HepG2 (cell line): ENCODE results near the gene ELFN1. TPM values are rescaled to one million over a fixed set of nuclear protein-coding genes. Genes with fewer than 3 reads are reported as not detected.

Experiments
- ATAC-seq: fragments of 200-7000 bp; cut with Tn5 transposase; 3 replicates; pipeline ENCODE4 v1.9.1; 2020; ENCODE audit warnings: mild to moderate bottlenecking, moderate library complexity
- BruUV-seq: library from RNA; stranded (reverse); fragments of 400-500 nt; replicated peaks from 2 replicates; lab custom pipeline; 2021; lab: Mats Ljungman, UMichigan
- CTCF ChIA-PET: fragments of 300-600 bp; formaldehyde crosslinking; extraction: SDS; loops from one replicate; lab custom pipeline; 2021; ENCODE audit warnings: low total read pairs, inconsistent platforms, low intra/inter-chr PET ratio; lab: Yijun Ruan, JAX
- POLR2A ChIA-PET: fragments of 350-600 bp; sonication (Branson Sonifier 250); formaldehyde crosslinking; loops from one replicate; lab custom pipeline; 2020; ENCODE audit warnings: antibody characterized with exemption, inconsistent platforms; lab: Yijun Ruan, JAX
- DNase-seq: peaks from one replicate; pipeline ENCODE4 v3.0.0-alpha.2; 2015; ENCODE audit warnings: low spot score
- FAIRE-seq: peaks from 3 replicates; lab custom pipeline; 2011; peaks lifted over from hg19 to GRCh38; lab: Jason Lieb, UNC
- H2AFZ ChIP-seq: one replicate; pipeline ENCODE4 v1.6.1; 2011; ENCODE audit warnings: low read length, inconsistent platforms
- H3K27ac ChIP-seq: fragments of 300-600 bp; 3 replicates; pipeline ENCODE4 v1.8.0; 2011; ENCODE audit warnings: mixed run types, mild to moderate bottlenecking, mixed read lengths, low read length, inconsistent platforms; ENCODE audit not compliant: insufficient read depth; ENCODE audit errors: extremely low read length
- H3K27me3 ChIP-seq, 2 experiments: fragments of 200-600 bp in 1 of 2; 2 replicates in 1 of 2; 3 replicates in 1 of 2; pipeline versions ENCODE4 v1.6.0 to v1.8.0; 2011; ENCODE audit warnings: low read length in 2 of 2, mild to moderate bottlenecking in 2 of 2, moderate library complexity in 2 of 2, inconsistent platforms in 1 of 2; ENCODE audit not compliant: insufficient read depth in 2 of 2, control insufficient read depth in 1 of 2
- H3K36me3 ChIP-seq, 2 experiments: fragments of 200-600 bp in 1 of 2; replicated peaks in 1 of 2; 2 replicates in 1 of 2; 3 replicates in 1 of 2; pipeline versions ENCODE4 v1.5.1 to v1.8.0; 2011; ENCODE audit warnings: low read length in 2 of 2, inconsistent platforms in 1 of 2; ENCODE audit not compliant: insufficient read depth in 2 of 2, control insufficient read depth in 1 of 2
- H3K4me1 ChIP-seq: 2 replicates; pipeline ENCODE4 v1.5.1; 2012; ENCODE audit warnings: low read length, inconsistent platforms; ENCODE audit not compliant: insufficient read depth
- H3K4me2 ChIP-seq: 2 replicates; pipeline ENCODE4 v1.6.0; 2011; ENCODE audit warnings: low read depth, low read length, inconsistent platforms
- H3K4me3 ChIP-seq, 3 experiments: fragments of 200-600 bp in 1 of 3; sonication (generic), shearing (Covaris generic) in 1 of 3; replicated peaks in 1 of 3; 2 replicates each; pipeline ENCODE4 v1.5.1; 2011 to 2016; ENCODE audit warnings: low read length in 3 of 3, inconsistent platforms in 2 of 3, low read depth in 2 of 3, mild to moderate bottlenecking in 2 of 3, control low read depth in 1 of 3, mixed read lengths in 1 of 3; ENCODE audit not compliant: insufficient read depth in 1 of 3
- H3K79me2 ChIP-seq: one replicate; pipeline ENCODE4 v1.6.1; 2011; ENCODE audit warnings: low read length, inconsistent platforms; ENCODE audit not compliant: insufficient read depth
- H3K9ac ChIP-seq: 2 replicates; pipeline ENCODE4 v1.6.0; 2011; ENCODE audit warnings: mild to moderate bottlenecking, low read depth, low read length, inconsistent platforms; ENCODE audit not compliant: insufficient read depth
- H3K9me3 ChIP-seq: 2 replicates; pipeline ENCODE4 v1.5.1; 2012; ENCODE audit warnings: mild to moderate bottlenecking, low read length
- H4K20me1 ChIP-seq: 2 replicates; pipeline ENCODE4 v1.6.0; 2011; ENCODE audit warnings: inconsistent platforms, mild to moderate bottlenecking, low read length, moderate library complexity; ENCODE audit not compliant: insufficient read depth
- CBX1 ChIP-seq: IDR thresholded peaks from one replicate; pipeline ENCODE4 v1.6.1; 2016; ENCODE audit warnings: antibody characterized with exemption, low read depth
- CEBPG ChIP-seq: IDR thresholded peaks from 2 replicates; pipeline ENCODE4 v1.6.1; 2016
- DMTF1 ChIP-seq: sonication (generic); formaldehyde crosslinking; IDR thresholded peaks from 2 replicates; pipeline ENCODE4 v1.4.0; 2020; ENCODE audit warnings: mild to moderate bottlenecking, missing genetic modification reagents
- PCBP1 ChIP-seq: fragments of 200-400 bp; formaldehyde crosslinking; IDR thresholded peaks from 2 replicates; pipeline ENCODE4 v1.6.1; 2017; ENCODE audit warnings: mild to moderate bottlenecking, low read depth, low read length, borderline replicate concordance
- PLRG1 ChIP-seq: fragments of 450-650 bp; conservative IDR thresholded peaks from 2 replicates; pipeline ENCODE4 v1.6.1; 2016
- STAT5B ChIP-seq: sonication (generic); formaldehyde crosslinking; IDR thresholded peaks from 2 replicates; pipeline ENCODE4 v1.4.0; 2020; ENCODE audit warnings: missing genetic modification reagents
- ZNF501 ChIP-seq: sonication (generic); formaldehyde crosslinking; IDR thresholded peaks from 2 replicates; pipeline ENCODE4 v1.5.1; 2020; ENCODE audit warnings: mild to moderate bottlenecking, moderate library complexity, missing genetic modification reagents
- ZNF768 ChIP-seq: sonication (generic); formaldehyde crosslinking; IDR thresholded peaks from 2 replicates; pipeline ENCODE4 v1.4.0; 2020; ENCODE audit warnings: missing genetic modification reagents
- ZNF776 ChIP-seq: sonication (generic); formaldehyde crosslinking; IDR thresholded peaks from 2 replicates; pipeline ENCODE4 v1.4.0; 2020; ENCODE audit warnings: mild to moderate bottlenecking, missing genetic modification reagents
- WGBS: methylation state at CpG from one replicate; pipeline ENCODE4 v1.1.6; 2017; ENCODE audit warnings: low lambda C conversion rate; 5-methylcytosine and 5-hydroxymethylcytosine counted together
- in situ Hi-C: cut with HindIII; loops from 2 replicates; pipeline ENCODE4 v1.10.0; 2017; ENCODE audit warnings: low pct_unique_long_range_greater_than_20kb; ENCODE audit not compliant: extremely low pct_ligation_motif_present
- intact Hi-C: fragments of 100-400 bp; cut with micrococcal nuclease; formaldehyde crosslinking; loops from one replicate; pipeline ENCODE4 v1.10.0; 2022; ENCODE audit not compliant: unreplicated experiment
- polyA plus RNA-seq, 8 experiments: library from polyadenylated mRNA; depleted of rRNA in 3 of 8; stranded (reverse) in 7 of 8; unstranded in 1 of 8; fragments of >200 nt; fragmentation: Illumina TruSeq in 4 of 8; extraction: Trizol in 4 of 8; gene quantifications; 2 replicates each; pipeline versions ENCODE4 v1.2.1 to v1.2.3, GENCODE V29; 2011 to 2016; ENCODE audit warnings: low read depth in 4 of 8, missing spikeins in 1 of 8, mixed read lengths in 1 of 8; ENCODE audit not compliant: insufficient read depth in 1 of 8
- total RNA-seq, 5 experiments: library from RNA; depleted of rRNA; stranded (reverse); fragments of >200 nt; fragmentation: Illumina TruSeq; extraction: Trizol; gene quantifications; 2 replicates each; pipeline ENCODE4 v1.2.3, GENCODE V29; 2016; ENCODE audit warnings: low read depth in 1 of 5
- TF ChIP-seq, protein P1 (sequence below): IDR thresholded peaks from 2 replicates; pipeline ENCODE4 v1.6.1; 2016; ENCODE audit warnings: low read depth, borderline replicate concordance
- TF ChIP-seq, protein P2 (sequence below): sonication (generic); formaldehyde crosslinking; conservative IDR thresholded peaks from 2 replicates; pipeline ENCODE4 v1.8.0; 2022; ENCODE audit warnings: mild to moderate bottlenecking, moderate library complexity, missing genetic modification reagents

The ELFN1 gene
- total and polyA plus RNA-seq, 2 of the 13 experiments (the other 11 are each of a cell fraction or from before 2014, with no cell fraction given) = 0.13 to 0.18 TPM

DNA sequence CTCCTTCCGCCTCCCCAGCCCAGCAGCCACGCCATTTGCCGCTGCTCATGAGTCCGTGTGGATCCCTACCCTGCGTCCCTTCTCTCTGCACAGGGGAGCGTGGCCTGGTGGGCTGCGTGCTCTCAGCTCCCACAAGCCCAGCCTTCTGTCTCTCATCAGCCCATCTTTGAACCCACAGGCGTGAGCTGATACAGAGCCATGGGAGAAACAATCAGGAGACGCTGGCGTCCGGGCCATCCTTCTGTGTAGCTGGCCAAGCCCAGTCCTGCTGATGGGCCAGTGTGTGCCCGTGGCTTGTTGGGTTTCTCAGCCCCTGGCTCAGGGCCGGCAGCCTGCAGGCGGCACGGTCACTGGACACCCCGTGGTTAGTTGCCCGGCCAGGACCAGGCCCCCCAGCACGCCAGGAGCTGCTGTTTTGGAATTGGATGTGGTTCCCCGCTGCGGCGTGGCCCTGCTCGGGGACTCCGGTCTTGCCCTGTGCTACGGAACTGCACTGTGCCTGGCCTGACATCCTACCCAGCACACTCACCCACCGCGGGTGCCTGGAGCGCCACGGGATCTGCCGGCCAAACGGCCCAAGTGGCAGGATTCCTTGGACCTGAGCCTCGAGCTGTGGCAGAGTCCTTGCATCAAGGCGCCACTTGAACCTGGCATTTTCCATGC, 88.9 kb downstream of the ELFN1 start:
- DNase-seq = no peak
- no peak overlapping the region for H3K4me3 ChIP-seq
- H3K4me1 ChIP-seq = peaks cover 34% of the 10 kb centered on the region
- peaks cover 3 to 7% of the 10 kb centered on the region in 2 experiments; a peak in 2 of 5 replicates for H3K27me3 ChIP-seq
- in situ Hi-C loops (loop anchor here (5.0 to 10.0 kb wide), 2 partner anchors 92 to 174 kb away; no protein-coding TSS in a partner anchor), intact Hi-C loops (loop anchor here (1.0 to 5.0 kb wide), 2 partner anchors 95 to 182 kb away; no protein-coding TSS in a partner anchor)
- no peaks in the 10 kb centered on the region for H4K20me1 ChIP-seq
- no peaks in the 10 kb centered on the region for H3K79me2 ChIP-seq
- no peak overlapping the region for H3K27ac ChIP-seq
- ChIA-PET CTCF (interaction anchor here (0.8 to 4.1 kb wide), 3 partner anchors 49 to 180 kb away, joined by 4 to 32 read pairs (median 4); no protein-coding TSS in a partner anchor), POLR2A (no interaction called here)
- H3K9me3 ChIP-seq = no peaks in the 10 kb centered on the region
- 58% methylated on average over 11 of the region's 32 CpGs for WGBS
- TF ChIP-seq PCBP1 (no peak), ZNF776 (CRISPR knock-in tag) (0 out of 2 replicates have a peak, but pooled peaks have one; percentile 19), ZNF768 (0 out of 2 replicates have a peak, but pooled peaks have one; percentile 8), ZNF501 (CRISPR knock-in tag) (peak; percentile 32; the same call in 1 of the 2 replicates), CEBPG (CRISPR knock-in tag) (no peak), STAT5B (no peak), PLRG1 (no peak)
- ATAC-seq = peak; percentile 52
- no peak overlapping the region for H3K9ac ChIP-seq
- H3K4me2 ChIP-seq = no peak overlapping the region
- no peak for FAIRE-seq
- no peak overlapping the region for H2AFZ ChIP-seq
- BruUV-seq = no TSS peak
- H3K36me3 ChIP-seq = no peaks in the 10 kb centered on the region

DNA sequence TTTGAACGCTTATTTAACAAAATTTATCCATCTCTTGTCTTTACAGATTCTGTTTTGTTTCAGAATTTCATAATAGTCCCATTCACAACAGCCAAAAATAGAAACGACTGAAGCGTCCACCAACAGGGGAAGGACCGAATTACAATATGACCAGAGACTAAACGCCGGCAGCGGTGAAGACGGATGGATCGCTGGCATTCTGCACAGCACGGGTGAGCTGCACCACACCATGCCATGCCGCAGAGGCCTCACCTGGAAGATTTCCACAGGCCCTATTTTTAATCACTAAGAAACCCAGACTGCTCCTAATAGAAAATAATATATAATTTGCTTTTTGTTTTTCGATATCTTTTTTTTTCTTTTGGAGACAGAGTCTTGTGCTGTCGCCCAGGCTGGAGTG, 91.0 kb downstream of the ELFN1 start:
- CTCF ChIA-PET = no interaction called here
- intact Hi-C loops = no loop called here
- no peak overlapping the region for H2AFZ ChIP-seq
- FAIRE-seq = no peak
- H3K27me3 ChIP-seq = peaks cover 3 to 4% of the 10 kb centered on the region in 2 experiments; a peak in 1 of 5 replicates
- peaks cover 33% of the 10 kb centered on the region for H3K4me1 ChIP-seq
- H3K9me3 ChIP-seq = no peaks in the 10 kb centered on the region
- POLR2A ChIA-PET = no interaction called here
- H3K27ac ChIP-seq = no peak overlapping the region
- H3K36me3 ChIP-seq = no peaks in the 10 kb centered on the region
- H4K20me1 ChIP-seq = no peaks in the 10 kb centered on the region
- DNase-seq = no peak
- in situ Hi-C loops = no loop called here
- no peak overlapping the region for H3K9ac ChIP-seq
- no TSS peak for BruUV-seq
- no peaks in the 10 kb centered on the region for H3K79me2 ChIP-seq
- H3K4me3 ChIP-seq = no peak overlapping the region
- 75% methylated on average over 13 of the region's 13 CpGs for WGBS
- no peak overlapping the region for H3K4me2 ChIP-seq
- no peak for ATAC-seq
- TF ChIP-seq DMTF1 (CRISPR knock-in tag) (no peak), CBX1 (no peak)
- TF ChIP-seq, protein P1, sequence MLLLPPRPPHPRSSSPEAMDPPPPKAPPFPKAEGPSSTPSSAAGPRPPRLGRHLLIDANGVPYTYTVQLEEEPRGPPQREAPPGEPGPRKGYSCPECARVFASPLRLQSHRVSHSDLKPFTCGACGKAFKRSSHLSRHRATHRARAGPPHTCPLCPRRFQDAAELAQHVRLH (CRISPR knock-in tag) = no peak
- TF ChIP-seq, protein P2, sequence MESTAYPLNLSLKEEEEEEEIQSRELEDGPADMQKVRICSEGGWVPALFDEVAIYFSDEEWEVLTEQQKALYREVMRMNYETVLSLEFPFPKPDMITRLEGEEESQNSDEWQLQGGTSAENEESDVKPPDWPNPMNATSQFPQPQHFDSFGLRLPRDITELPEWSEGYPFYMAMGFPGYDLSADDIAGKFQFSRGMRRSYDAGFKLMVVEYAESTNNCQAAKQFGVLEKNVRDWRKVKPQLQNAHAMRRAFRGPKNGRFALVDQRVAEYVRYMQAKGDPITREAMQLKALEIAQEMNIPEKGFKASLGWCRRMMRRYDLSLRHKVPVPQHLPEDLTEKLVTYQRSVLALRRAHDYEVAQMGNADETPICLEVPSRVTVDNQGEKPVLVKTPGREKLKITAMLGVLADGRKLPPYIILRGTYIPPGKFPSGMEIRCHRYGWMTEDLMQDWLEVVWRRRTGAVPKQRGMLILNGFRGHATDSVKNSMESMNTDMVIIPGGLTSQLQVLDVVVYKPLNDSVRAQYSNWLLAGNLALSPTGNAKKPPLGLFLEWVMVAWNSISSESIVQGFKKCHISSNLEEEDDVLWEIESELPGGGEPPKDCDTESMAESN (CRISPR knock-in tag) = no peak
